ENCODE data around the gene SLX9. TPM values are rescaled to one million over a fixed set of nuclear protein-coding genes. Genes with fewer than 3 reads are reported as not detected.

SLX9 gene
- total and polyA plus RNA-seq, 7 donors, result 9.7 to 38.8 (median 20.7) TPM

- WGBS, 2 donors, result 83 to 89% methylated on average over 9 of the region's 9 CpGs
- Histone ChIP-seq H3K27me3 (no peaks in the 10 kb centered on the region), H3K9me3 (no peaks in the 10 kb centered on the region), H3K4me1 (peaks cover 0 to 95% (median 89%) of the 10 kb centered on the region in 4 donors), H3K27ac (peak overlapping the region; percentile 75 to 91 (median 86)), H3K4me3 (no peak overlapping the region), H3K36me3 (peaks cover 0 to 4% (median 0%) of the 10 kb centered on the region in 4 donors)
- TF ChIP-seq POLR2A (IDR thresholded peaks at IDR 0.05) (no peak), POLR2AphosphoS5 (IDR thresholded peaks at IDR 0.05) (peak in 3 of 4 donors; percentile 47 to 60 (median 54))
- intact Hi-C loops (cut with DNase I), result loop anchor here (10.0 kb wide), 1 partner anchor 332 kb away; no protein-coding TSS in a partner anchor
- no peak for DNase-seq
These were observed 22.7 kb downstream of the SLX9 start for GRCh38 chr21:44962403-44962966.

GRCh38 chr21:44964381-44964780 lies 24.6 kb downstream of the SLX9 start:
- H3K36me3 ChIP-seq, result peaks cover 0 to 4% (median 0%) of the 10 kb centered on the region in 4 donors
- intact Hi-C loops (cut with DNase I), result loop anchor here (10.0 kb wide), 1 partner anchor 330 kb away; no protein-coding TSS in a partner anchor
- no peaks in the 10 kb centered on the region for H3K9me3 ChIP-seq
- TF ChIP-seq POLR2AphosphoS5 (IDR thresholded peaks at IDR 0.05) (no peak), EP300 (IDR thresholded peaks at IDR 0.05) (no peak), POLR2A (IDR thresholded peaks at IDR 0.05) (no peak)
- TF ChIP-seq, protein P1, sequence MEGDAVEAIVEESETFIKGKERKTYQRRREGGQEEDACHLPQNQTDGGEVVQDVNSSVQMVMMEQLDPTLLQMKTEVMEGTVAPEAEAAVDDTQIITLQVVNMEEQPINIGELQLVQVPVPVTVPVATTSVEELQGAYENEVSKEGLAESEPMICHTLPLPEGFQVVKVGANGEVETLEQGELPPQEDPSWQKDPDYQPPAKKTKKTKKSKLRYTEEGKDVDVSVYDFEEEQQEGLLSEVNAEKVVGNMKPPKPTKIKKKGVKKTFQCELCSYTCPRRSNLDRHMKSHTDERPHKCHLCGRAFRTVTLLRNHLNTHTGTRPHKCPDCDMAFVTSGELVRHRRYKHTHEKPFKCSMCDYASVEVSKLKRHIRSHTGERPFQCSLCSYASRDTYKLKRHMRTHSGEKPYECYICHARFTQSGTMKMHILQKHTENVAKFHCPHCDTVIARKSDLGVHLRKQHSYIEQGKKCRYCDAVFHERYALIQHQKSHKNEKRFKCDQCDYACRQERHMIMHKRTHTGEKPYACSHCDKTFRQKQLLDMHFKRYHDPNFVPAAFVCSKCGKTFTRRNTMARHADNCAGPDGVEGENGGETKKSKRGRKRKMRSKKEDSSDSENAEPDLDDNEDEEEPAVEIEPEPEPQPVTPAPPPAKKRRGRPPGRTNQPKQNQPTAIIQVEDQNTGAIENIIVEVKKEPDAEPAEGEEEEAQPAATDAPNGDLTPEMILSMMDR (IDR thresholded peaks at IDR 0.05), result no peak
- peaks cover 0 to 95% (median 89%) of the 10 kb centered on the region in 4 donors for H3K4me1 ChIP-seq
- H3K27me3 ChIP-seq, result no peaks in the 10 kb centered on the region
- 98% methylated on average over 12 of the region's 12 CpGs for WGBS, 2 donors
- peak overlapping the region in 3 of 4 donors; percentile 83 to 91 (median 89) for H3K27ac ChIP-seq
- H3K4me3 ChIP-seq, result no peak overlapping the region
- no peak for DNase-seq

GRCh38 chr21:44965251-44966022 lies 25.6 kb downstream of the SLX9 start:
- H3K36me3 ChIP-seq, result peaks cover 0 to under 1% (median 0%) of the 10 kb centered on the region in 4 donors
- no peak overlapping the region for H3K4me3 ChIP-seq
- DNase-seq, result no peak
- TF ChIP-seq POLR2A (IDR thresholded peaks at IDR 0.05) (no peak), EP300 (IDR thresholded peaks at IDR 0.05) (no peak), POLR2AphosphoS5 (IDR thresholded peaks at IDR 0.05) (no peak)
- TF ChIP-seq, protein P1 (IDR thresholded peaks at IDR 0.05), result no peak
- H3K27me3 ChIP-seq, result no peaks in the 10 kb centered on the region
- WGBS, 2 donors, result 78 to 91% methylated on average over 17 of the region's 17 CpGs
- intact Hi-C loops (cut with DNase I), result loop anchor here (10.0 kb wide), 1 partner anchor 329 kb away; no protein-coding TSS in a partner anchor
- H3K27ac ChIP-seq, result peak overlapping the region; percentile 1 to 91 (median 76)
- H3K9me3 ChIP-seq, result no peaks in the 10 kb centered on the region
- peaks cover 0 to 95% (median 89%) of the 10 kb centered on the region in 4 donors for H3K4me1 ChIP-seq

DNA sequence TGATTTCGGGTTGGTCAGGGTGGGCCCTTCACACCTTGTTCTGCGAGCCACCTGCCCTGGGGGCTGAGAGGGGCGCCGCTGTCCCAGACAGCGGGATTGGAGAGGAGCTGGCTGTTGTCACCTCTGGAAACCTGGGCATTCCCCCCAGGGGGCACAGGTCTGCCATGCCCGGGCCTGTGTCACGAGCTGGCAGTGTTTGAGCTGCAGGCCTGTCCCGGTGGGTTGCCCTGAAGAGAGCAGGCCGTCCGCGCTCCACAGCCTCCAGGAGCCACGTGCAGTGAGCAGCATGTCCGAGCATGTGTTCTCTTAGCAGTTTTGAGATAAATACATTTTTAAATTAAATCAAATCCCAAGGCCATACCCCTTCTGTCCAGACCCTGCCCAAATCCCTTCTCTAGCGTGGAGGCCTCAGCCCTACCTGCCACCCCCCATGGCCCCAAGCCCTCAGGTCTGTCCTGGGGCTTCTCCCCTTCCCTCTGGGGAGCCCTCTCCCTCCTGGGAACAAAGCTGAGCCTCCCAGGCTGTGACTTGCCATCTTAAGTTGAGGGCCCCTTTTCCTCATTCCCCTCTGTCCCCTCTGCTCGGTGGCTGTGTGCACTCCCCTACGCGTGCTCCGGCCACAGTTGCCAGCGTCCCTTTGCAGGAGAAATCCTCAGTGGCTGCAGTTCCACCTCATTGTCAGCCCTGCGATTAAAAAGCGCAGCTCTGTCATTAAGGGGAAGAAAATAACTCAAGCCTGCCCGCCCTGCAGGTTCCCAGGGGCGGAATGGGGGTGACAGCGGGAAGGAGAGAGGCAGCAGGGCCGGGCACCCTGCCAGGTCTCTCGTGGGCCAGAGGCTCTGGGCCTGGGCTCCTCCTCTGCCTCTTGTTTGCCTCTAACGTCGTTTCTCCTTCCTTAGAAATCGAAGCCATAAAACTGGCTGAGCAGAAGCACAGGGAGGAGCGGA lies 26.6 kb downstream of the SLX9 start:
- DNase-seq, result peak; percentile 91
- Histone ChIP-seq H3K4me1 (peaks cover 0 to 95% (median 86%) of the 10 kb centered on the region in 4 donors), H3K27ac (peak overlapping the region; percentile 50 to 91 (median 74)), H3K36me3 (no peaks in the 10 kb centered on the region), H3K27me3 (no peaks in the 10 kb centered on the region), H3K4me3 (peak overlapping the region; percentile 25 to 59 (median 46)), H3K9me3 (no peaks in the 10 kb centered on the region)
- no peak for TF ChIP-seq EP300 (IDR thresholded peaks at IDR 0.05)
- TF ChIP-seq POLR2AphosphoS5 (IDR thresholded peaks at IDR 0.05), result peak in 3 of 4 donors; percentile 14 to 29 (median 25)
- WGBS, 2 donors, result 76 to 85% methylated on average over 30 of the region's 30 CpGs
- intact Hi-C loops (cut with DNase I), result loop anchor here (10.0 kb wide), 1 partner anchor 328 kb away; no protein-coding TSS in a partner anchor

Measured in sigmoid colon (tissue), 7 donors.